ENCODE results near the gene PSPN. TPM values are rescaled to one million over a fixed set of nuclear protein-coding genes. Genes with fewer than 3 reads are reported as not detected.

The PSPN gene
- total and polyA plus RNA-seq, 2 of the 13 experiments (the other 11 are each of a cell fraction or from before 2014, with no cell fraction given), result 0.69 to 1.1 TPM

- no TSS peak for BruUV-seq (replicated peaks)
- in situ Hi-C loops (cut with HindIII; ENCODE audit: extremely low pct_ligation_motif_present, low pct_unique_long_range_greater_than_20kb) (no loop called here), intact Hi-C loops (cut with micrococcal nuclease; ENCODE audit: unreplicated experiment) (no loop called here)
- H3K27ac ChIP-seq (ENCODE audit: extremely low read length, insufficient read depth, low read length), result peak overlapping the region; percentile 68
- peaks cover 21 to 39% of the 10 kb centered on the region in 2 experiments for H3K36me3 ChIP-seq (replicated peaks in 1 of 2; ENCODE audit: control insufficient read depth in 1 of 2, insufficient read depth in 2 of 2, low read length in 2 of 2)
- POLR2A ChIA-PET, result interaction anchor here (1.4 kb wide), 1 partner anchor 14 kb away, joined by 5 read pairs; no protein-coding TSS in a partner anchor
- 0% methylated on average over 5 of the region's 20 CpGs for WGBS (ENCODE audit: low lambda C conversion rate)
- H3K79me2 ChIP-seq (ENCODE audit: insufficient read depth, low read length), result peaks cover 52% of the 10 kb centered on the region
- peak; percentile 24 for ATAC-seq
- FAIRE-seq, result peak; percentile 78
- peaks cover 33% of the 10 kb centered on the region for H3K4me1 ChIP-seq (ENCODE audit: insufficient read depth, low read length)
- peaks cover 47% of the 10 kb centered on the region for H4K20me1 ChIP-seq (ENCODE audit: insufficient read depth, low read length)
- H3K4me3 ChIP-seq (replicated peaks in 1 of 3; ENCODE audit: insufficient read depth in 1 of 3, low read depth in 2 of 3, low read length in 3 of 3), result peak overlapping the region; percentile 84 to 92 (median 87)
- DNase-seq (ENCODE audit: low spot score), result peak; percentile 49
- no peaks in the 10 kb centered on the region; a peak in 1 of 5 replicates for H3K27me3 ChIP-seq (ENCODE audit: control insufficient read depth in 1 of 2, insufficient read depth in 2 of 2, low read length in 2 of 2)
- H3K4me2 ChIP-seq (ENCODE audit: low read depth, low read length), result peak overlapping the region; percentile 94
- peak overlapping the region; percentile 89 for H3K9ac ChIP-seq (ENCODE audit: insufficient read depth, low read depth, low read length)
- H2AFZ ChIP-seq (ENCODE audit: low read length), result no peak overlapping the region
- H3K9me3 ChIP-seq (ENCODE audit: low read length), result no peaks in the 10 kb centered on the region
- CTCF ChIA-PET (ENCODE audit: low intra/inter-chr PET ratio, low total read pairs), result no interaction called here
- TF ChIP-seq HDAC1 (CRISPR knock-in tag; IDR thresholded peaks at IDR 0.05), result 0 out of 2 replicates have a peak, but pooled peaks have one; percentile 22
- TF ChIP-seq MXD3 (CRISPR knock-in tag; IDR thresholded peaks at IDR 0.05), result peak; percentile 42; the same call in 1 of the 2 replicates
- TF ChIP-seq HMGXB3 (CRISPR knock-in tag; IDR thresholded peaks at IDR 0.05; ENCODE audit: borderline replicate concordance), result no peak
- no peak for TF ChIP-seq PBX3 (CRISPR knock-in tag; IDR thresholded peaks at IDR 0.05; ENCODE audit: borderline replicate concordance)
- TF ChIP-seq ZNF263 (CRISPR knock-in tag; IDR thresholded peaks at IDR 0.05), result peak; percentile 64
- TF ChIP-seq ZNF264 (CRISPR knock-in tag; IDR thresholded peaks at IDR 0.05), result no peak
- TF ChIP-seq ZNF710 (CRISPR knock-in tag; IDR thresholded peaks at IDR 0.05; ENCODE audit: borderline replicate concordance), result no peak
- TF ChIP-seq, protein P1, sequence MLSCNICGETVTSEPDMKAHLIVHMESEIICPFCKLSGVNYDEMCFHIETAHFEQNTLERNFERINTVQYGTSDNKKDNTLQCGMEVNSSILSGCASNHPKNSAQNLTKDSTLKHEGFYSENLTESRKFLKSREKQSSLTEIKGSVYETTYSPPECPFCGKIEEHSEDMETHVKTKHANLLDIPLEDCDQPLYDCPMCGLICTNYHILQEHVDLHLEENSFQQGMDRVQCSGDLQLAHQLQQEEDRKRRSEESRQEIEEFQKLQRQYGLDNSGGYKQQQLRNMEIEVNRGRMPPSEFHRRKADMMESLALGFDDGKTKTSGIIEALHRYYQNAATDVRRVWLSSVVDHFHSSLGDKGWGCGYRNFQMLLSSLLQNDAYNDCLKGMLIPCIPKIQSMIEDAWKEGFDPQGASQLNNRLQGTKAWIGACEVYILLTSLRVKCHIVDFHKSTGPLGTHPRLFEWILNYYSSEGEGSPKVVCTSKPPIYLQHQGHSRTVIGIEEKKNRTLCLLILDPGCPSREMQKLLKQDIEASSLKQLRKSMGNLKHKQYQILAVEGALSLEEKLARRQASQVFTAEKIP (CRISPR knock-in tag; IDR thresholded peaks at IDR 0.05; ENCODE audit: borderline replicate concordance), result no peak
- TF ChIP-seq ZFP82 (CRISPR knock-in tag; IDR thresholded peaks at IDR 0.05; ENCODE audit: borderline replicate concordance), result 0 out of 2 replicates have a peak, but pooled peaks have one; percentile 43
- peak; percentile 15 for TF ChIP-seq TEAD3 (CRISPR knock-in tag; optimal IDR thresholded peaks at IDR 0.05; ENCODE audit: borderline replicate concordance)
- TF ChIP-seq SAP130 (CRISPR knock-in tag; IDR thresholded peaks at IDR 0.05; ENCODE audit: low read depth), result peak; percentile 36; the same call in 1 of the 2 replicates
- TF ChIP-seq REL (CRISPR knock-in tag; conservative IDR thresholded peaks at IDR 0.05), result no peak
- TF ChIP-seq ZBTB21 (CRISPR knock-in tag; IDR thresholded peaks at IDR 0.05), result no peak
- 0 out of 2 replicates have a peak, but pooled peaks have one; percentile 21 for TF ChIP-seq AHR (CRISPR knock-in tag; IDR thresholded peaks at IDR 0.05)
Observed at GRCh38 chr19:6423499-6424194, 47.9 kb upstream of the PSPN start.

Measured in HepG2 (cell line).